A673 (cell line): Measurements from ENCODE around the gene CENPT. TPM values are rescaled to one million over a fixed set of nuclear protein-coding genes. Genes with fewer than 3 reads are reported as not detected.

Experiments used
- BruUV-seq: library from RNA; stranded (reverse); fragments of 400-500 nt; replicated peaks from 2 replicates; lab custom pipeline; 2021; lab: Mats Ljungman, UMichigan
- CTCF ChIA-PET: fragments of 300-600 bp; sonication (Branson Sonifier 250); formaldehyde crosslinking; loops from one replicate; lab custom pipeline; 2022; ENCODE audit warnings: antibody characterized with exemption; lab: Charles Lee
- POLR2A ChIA-PET: fragments of 300-600 bp; sonication (Branson Sonifier 250); formaldehyde crosslinking; loops from one replicate; lab custom pipeline; 2022; ENCODE audit warnings: antibody characterized with exemption; ENCODE audit not compliant: low non-redundant PET; lab: Charles Lee
- DNase-seq: peaks from one replicate; pipeline ENCODE4 v3.0.0-alpha.2; 2015; ENCODE audit warnings: low spot score
- H3K27ac ChIP-seq: fragments of 200-600 bp; sonication (generic); 2 replicates; pipeline ENCODE4 v1.5.1; 2016; ENCODE audit warnings: mixed run types, low read depth, mild to moderate bottlenecking, mixed read lengths, antibody characterized with exemption, low read length; ENCODE audit not compliant: poor library complexity, severe bottlenecking
- H3K27me3 ChIP-seq: fragments of 200-600 bp; sonication (generic); replicated peaks from 2 replicates; pipeline ENCODE4 v1.6.1; 2017; ENCODE audit warnings: mixed run types, low read depth, mild to moderate bottlenecking, mixed read lengths, antibody characterized with exemption, low read length; ENCODE audit not compliant: insufficient read depth, poor library complexity
- H3K36me3 ChIP-seq: fragments of 200-600 bp; sonication (generic); 2 replicates; pipeline ENCODE4 v1.6.1; 2016; ENCODE audit warnings: mixed run types, mild to moderate bottlenecking, mixed read lengths, antibody characterized with exemption, low read length; ENCODE audit not compliant: insufficient read depth, poor library complexity, severe bottlenecking
- H3K4me1 ChIP-seq: fragments of 200-600 bp; sonication (generic); 2 replicates; pipeline ENCODE4 v1.6.1; 2017; ENCODE audit warnings: mixed run types, mild to moderate bottlenecking, mixed read lengths, antibody characterized with exemption, low read length; ENCODE audit not compliant: insufficient read depth, poor library complexity, severe bottlenecking
- H3K4me3 ChIP-seq: fragments of 200-600 bp; sonication (generic); 2 replicates; pipeline ENCODE4 v1.5.1; 2016; ENCODE audit warnings: low read depth, mixed run types, mild to moderate bottlenecking, mixed read lengths, low read length; ENCODE audit not compliant: poor library complexity, severe bottlenecking
- H3K9me3 ChIP-seq: fragments of 200-600 bp; sonication (generic); 2 replicates; pipeline ENCODE4 v1.6.1; 2016; ENCODE audit warnings: mixed run types, low read depth, mild to moderate bottlenecking, mixed read lengths, antibody characterized with exemption, low read length; ENCODE audit not compliant: poor library complexity, severe bottlenecking
- CTCF ChIP-seq: fragments of 300-800, 200-600 bp; sonication (generic); conservative IDR thresholded peaks from 2 replicates; pipeline ENCODE4 v1.5.1; 2017; ENCODE audit warnings: low read depth, mild to moderate bottlenecking, antibody characterized with exemption, low read length, moderate library complexity, mixed read lengths
- EZH2 ChIP-seq: fragments of 200-600 bp; sonication (generic); IDR thresholded peaks from 2 replicates; pipeline ENCODE4 v1.6.1; 2017; ENCODE audit warnings: borderline replicate concordance, low read depth, mild to moderate bottlenecking, mixed read lengths, antibody characterized with exemption, low read length; ENCODE audit not compliant: poor library complexity, severe bottlenecking
- intact Hi-C: fragments of 100-400 bp; cut with micrococcal nuclease; formaldehyde crosslinking; loops from one replicate; pipeline ENCODE4 v1.10.0; 2022; ENCODE audit not compliant: unreplicated experiment
- total RNA-seq: library from RNA; stranded (reverse); gene quantifications from 2 replicates; pipeline ENCODE4 v1.2.3, GENCODE V29; 2021

CENPT gene
- total RNA-seq, 1 experiment from 2014 or later: 52.9 TPM

- Histone ChIP-seq H3K36me3 (peaks cover 75% of the 10 kb centered on the region), H3K9me3 (no peaks in the 10 kb centered on the region), H3K4me3 (no peak overlapping the region), H3K4me1 (peaks cover 8% of the 10 kb centered on the region), H3K27me3 (no peaks in the 10 kb centered on the region), H3K27ac (no peak overlapping the region)
- BruUV-seq: no TSS peak
- intact Hi-C loops: no loop called here
- ChIA-PET POLR2A (no interaction called here), CTCF (interaction anchor here (0.6 kb wide), 1 partner anchor 25 kb away, joined by 10 read pairs; no protein-coding TSS in a partner anchor)
- TF ChIP-seq CTCF (no peak), EZH2 (no peak)
- no peak for DNase-seq
Observed at GRCh38 chr16:67879936-67880335, 32.4 kb upstream of the CENPT start.

DNA sequence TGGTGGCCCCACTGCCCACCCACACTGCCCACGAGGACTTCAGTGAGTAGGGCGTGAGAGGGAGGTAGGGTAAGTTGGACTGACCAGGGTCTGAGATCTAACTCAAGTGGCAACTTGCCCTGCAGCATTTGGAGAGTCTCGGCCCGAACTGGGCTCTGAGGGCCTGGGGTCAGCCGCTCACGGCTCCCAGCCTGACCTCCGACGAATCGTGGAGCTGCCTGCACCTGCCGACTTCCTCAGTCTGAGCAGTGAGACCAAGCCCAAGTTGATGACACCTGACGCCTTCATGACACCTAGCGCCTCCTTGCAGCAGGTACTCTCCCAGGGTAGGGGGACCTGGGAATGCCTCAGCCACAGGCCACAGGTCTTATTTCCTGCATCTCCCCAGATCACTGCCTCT lies 32.0 kb upstream of the CENPT start:
- Histone ChIP-seq H3K4me3 (no peak overlapping the region), H3K4me1 (peaks cover 4% of the 10 kb centered on the region), H3K27me3 (no peaks in the 10 kb centered on the region), H3K9me3 (no peaks in the 10 kb centered on the region), H3K36me3 (peaks cover 74% of the 10 kb centered on the region), H3K27ac (no peak overlapping the region)
- intact Hi-C loops: no loop called here
- ChIA-PET POLR2A (no interaction called here), CTCF (interaction anchor here (0.6 kb wide), 1 partner anchor 25 kb away, joined by 10 read pairs; no protein-coding TSS in a partner anchor)
- no peak for DNase-seq
- TF ChIP-seq CTCF (no peak), EZH2 (no peak)
- no TSS peak for BruUV-seq

DNA sequence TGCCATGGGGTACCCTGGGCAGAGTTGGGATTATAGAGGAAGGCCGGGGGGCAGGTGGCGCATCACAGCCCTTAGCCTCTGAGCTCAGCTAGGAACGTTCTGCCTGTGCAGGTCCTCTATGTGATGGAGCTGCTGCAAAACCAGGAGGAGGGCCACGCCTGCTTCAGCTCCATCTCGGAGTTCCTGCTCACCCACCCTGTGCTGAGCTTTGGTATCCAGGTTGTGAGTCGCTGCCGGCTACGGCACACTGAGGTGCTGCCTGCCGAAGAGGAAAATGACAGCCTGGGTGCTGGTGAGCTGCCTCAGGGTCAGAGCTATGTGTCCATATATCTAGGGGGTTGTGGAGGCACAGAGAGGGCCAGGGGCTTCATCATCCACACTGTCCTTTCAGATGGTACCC lies 31.4 kb upstream of the CENPT start:
- Histone ChIP-seq H3K27ac (no peak overlapping the region), H3K36me3 (peaks cover 68% of the 10 kb centered on the region), H3K4me3 (no peak overlapping the region), H3K27me3 (no peaks in the 10 kb centered on the region), H3K4me1 (peaks cover 7% of the 10 kb centered on the region), H3K9me3 (no peaks in the 10 kb centered on the region)
- CTCF ChIA-PET: no interaction called here
- BruUV-seq: no TSS peak
- intact Hi-C loops: no loop called here
- POLR2A ChIA-PET: no interaction called here
- no peak for DNase-seq
- no peak for TF ChIP-seq CTCF
- TF ChIP-seq EZH2: no peak
